Measurements from ENCODE around the gene SDK2. TPM values are rescaled to one million over a fixed set of nuclear protein-coding genes. Genes with fewer than 3 reads are reported as not detected.

Gene SDK2
- total RNA-seq, 1 donor = under 0.01 TPM

DNA sequence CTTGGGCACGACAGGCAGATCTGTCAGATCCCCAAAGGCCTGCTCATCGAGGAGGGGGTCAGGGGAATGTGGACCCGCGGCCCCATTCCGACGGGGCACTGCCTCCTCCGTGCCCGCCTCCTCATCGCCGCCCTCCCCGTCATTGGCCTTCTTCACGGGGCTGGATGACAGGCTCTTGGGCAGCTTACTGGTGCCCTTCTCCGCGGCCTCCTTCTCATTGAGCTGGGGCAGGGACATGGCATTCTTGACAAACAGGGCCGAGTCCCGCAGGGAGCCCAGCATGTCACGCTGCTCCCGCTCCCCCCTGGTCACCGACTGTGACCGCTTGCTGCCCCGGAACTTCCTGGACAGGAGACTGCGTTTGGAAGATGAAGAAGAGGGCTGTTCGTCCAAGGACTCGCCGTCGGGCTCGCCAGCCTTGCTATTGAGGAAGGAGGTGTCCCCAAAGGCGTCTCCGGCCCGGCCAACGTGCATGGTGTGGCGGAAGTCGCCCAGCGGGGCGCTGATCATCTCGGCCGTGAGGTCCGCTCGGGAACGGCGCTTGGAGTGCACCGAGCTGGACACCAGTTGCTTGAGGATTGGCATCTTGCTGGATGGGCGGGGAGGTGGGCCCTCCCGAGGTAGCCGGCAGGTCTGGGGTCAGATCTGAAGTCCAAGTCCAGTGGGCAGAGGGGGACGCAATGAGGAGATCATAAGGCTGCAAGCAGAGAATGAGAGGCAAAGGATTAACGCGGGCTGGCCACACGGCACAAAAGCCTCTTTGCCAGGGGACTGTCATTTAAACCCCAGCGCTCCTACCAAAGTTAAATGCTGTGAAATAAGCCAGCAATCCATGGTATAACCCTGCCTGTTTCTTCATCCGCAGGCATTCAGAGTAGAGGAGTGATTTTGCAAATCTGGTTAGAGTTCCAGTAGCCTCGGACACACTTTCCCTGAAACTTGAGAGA, 358.1 kb downstream of the SDK2 start:
- H3K4me3 ChIP-seq (ENCODE audit: insufficient read depth, low read length) = no peak overlapping the region
- H2AFZ ChIP-seq (ENCODE audit: low read length) = no peak overlapping the region
- H3K27ac ChIP-seq (ENCODE audit: low read depth, low read length) = peak overlapping the region; percentile 5
- H3K36me3 ChIP-seq (ENCODE audit: insufficient read depth, low read length) = peaks cover 13% of the 10 kb centered on the region
- H3K4me1 ChIP-seq (ENCODE audit: insufficient read depth, low read length) = peaks cover 45% of the 10 kb centered on the region
- TF ChIP-seq, protein P1, sequence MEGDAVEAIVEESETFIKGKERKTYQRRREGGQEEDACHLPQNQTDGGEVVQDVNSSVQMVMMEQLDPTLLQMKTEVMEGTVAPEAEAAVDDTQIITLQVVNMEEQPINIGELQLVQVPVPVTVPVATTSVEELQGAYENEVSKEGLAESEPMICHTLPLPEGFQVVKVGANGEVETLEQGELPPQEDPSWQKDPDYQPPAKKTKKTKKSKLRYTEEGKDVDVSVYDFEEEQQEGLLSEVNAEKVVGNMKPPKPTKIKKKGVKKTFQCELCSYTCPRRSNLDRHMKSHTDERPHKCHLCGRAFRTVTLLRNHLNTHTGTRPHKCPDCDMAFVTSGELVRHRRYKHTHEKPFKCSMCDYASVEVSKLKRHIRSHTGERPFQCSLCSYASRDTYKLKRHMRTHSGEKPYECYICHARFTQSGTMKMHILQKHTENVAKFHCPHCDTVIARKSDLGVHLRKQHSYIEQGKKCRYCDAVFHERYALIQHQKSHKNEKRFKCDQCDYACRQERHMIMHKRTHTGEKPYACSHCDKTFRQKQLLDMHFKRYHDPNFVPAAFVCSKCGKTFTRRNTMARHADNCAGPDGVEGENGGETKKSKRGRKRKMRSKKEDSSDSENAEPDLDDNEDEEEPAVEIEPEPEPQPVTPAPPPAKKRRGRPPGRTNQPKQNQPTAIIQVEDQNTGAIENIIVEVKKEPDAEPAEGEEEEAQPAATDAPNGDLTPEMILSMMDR (IDR thresholded peaks at IDR 0.05; ENCODE audit: extremely low read depth, low read depth, low read length) = no peak
- H4K20me1 ChIP-seq (ENCODE audit: insufficient read depth, low read length) = peaks cover 48% of the 10 kb centered on the region
- DNase-seq (ENCODE audit: insufficient read length, low spot score, missing footprints) = peak; percentile 80
- H3K4me2 ChIP-seq (ENCODE audit: insufficient read depth, low read length) = peak overlapping the region; percentile 62
- H3K79me2 ChIP-seq (ENCODE audit: insufficient read depth, low read length) = peaks cover 59% of the 10 kb centered on the region
- H3K9me3 ChIP-seq (ENCODE audit: low read depth, low read length) = no peaks in the 10 kb centered on the region
- no peaks in the 10 kb centered on the region for H3K27me3 ChIP-seq (ENCODE audit: insufficient read depth, low read length)

DNA sequence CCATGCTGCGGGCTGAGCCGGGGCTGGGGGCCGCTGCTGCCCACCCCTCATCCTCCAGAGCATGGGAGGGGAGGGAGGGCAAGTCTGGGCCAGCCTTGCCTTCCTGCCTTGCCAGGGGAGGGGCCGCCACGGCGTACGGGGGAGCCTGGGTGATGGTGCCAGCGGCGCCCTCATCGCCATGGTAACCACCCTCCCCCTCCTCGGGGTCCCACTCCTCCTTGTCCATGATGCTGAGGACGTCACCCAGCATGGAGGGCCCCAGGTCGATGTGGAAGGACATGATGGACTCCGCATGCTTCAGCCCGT, 358.7 kb downstream of the SDK2 start:
- Histone ChIP-seq H2AFZ (ENCODE audit: low read length) (no peak overlapping the region), H3K27ac (ENCODE audit: low read depth, low read length) (no peak overlapping the region), H4K20me1 (ENCODE audit: insufficient read depth, low read length) (peaks cover 42% of the 10 kb centered on the region), H3K27me3 (ENCODE audit: insufficient read depth, low read length) (no peaks in the 10 kb centered on the region), H3K9me3 (ENCODE audit: low read depth, low read length) (no peaks in the 10 kb centered on the region), H3K36me3 (ENCODE audit: insufficient read depth, low read length) (peaks cover 13% of the 10 kb centered on the region), H3K4me2 (ENCODE audit: insufficient read depth, low read length) (no peak overlapping the region), H3K4me3 (ENCODE audit: insufficient read depth, low read length) (no peak overlapping the region), H3K79me2 (ENCODE audit: insufficient read depth, low read length) (peaks cover 53% of the 10 kb centered on the region), H3K4me1 (ENCODE audit: insufficient read depth, low read length) (peaks cover 39% of the 10 kb centered on the region)
- peak; percentile 42 for DNase-seq (ENCODE audit: insufficient read length, low spot score, missing footprints)
- TF ChIP-seq, protein P1 (IDR thresholded peaks at IDR 0.05; ENCODE audit: extremely low read depth, low read depth, low read length) = no peak

DNA sequence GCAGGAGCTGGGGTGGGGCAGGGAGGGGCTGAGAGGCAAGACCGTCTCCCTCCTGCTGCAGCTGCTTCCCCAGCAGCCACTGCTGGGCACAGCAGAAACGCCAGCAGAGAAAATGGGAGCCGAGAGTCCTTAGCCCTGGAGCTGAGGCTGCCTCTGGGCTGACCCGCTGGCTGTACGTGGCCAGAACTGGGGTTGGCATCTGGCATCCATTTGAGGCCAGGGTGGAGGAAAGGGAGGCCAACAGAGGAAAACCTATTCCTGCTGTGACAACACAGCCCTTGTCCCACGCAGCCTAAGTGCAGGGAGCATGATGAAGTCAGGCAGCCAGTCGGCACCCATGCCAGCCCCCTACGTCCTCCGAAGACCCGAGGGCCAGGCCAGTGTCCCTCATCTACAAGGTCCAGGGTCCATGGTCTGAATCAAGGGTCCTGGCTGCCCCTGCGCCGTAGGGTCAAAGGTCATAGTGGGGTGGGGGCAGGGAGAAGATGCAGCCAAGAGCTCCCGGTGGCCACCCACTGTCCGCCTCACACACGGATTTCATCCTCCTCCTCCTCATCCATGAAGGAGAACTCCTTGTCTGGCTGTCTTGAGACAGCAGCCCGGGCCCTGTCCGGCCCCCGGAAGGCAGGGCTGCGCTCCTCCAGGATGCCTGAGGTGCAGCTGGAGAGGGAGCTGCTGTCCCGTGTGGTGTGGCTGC, 359.2 kb downstream of the SDK2 start:
- Histone ChIP-seq H3K36me3 (ENCODE audit: insufficient read depth, low read length) (peaks cover 13% of the 10 kb centered on the region), H3K9me3 (ENCODE audit: low read depth, low read length) (no peaks in the 10 kb centered on the region), H3K4me2 (ENCODE audit: insufficient read depth, low read length) (no peak overlapping the region), H3K27me3 (ENCODE audit: insufficient read depth, low read length) (no peaks in the 10 kb centered on the region), H2AFZ (ENCODE audit: low read length) (no peak overlapping the region), H3K4me1 (ENCODE audit: insufficient read depth, low read length) (peaks cover 34% of the 10 kb centered on the region), H3K79me2 (ENCODE audit: insufficient read depth, low read length) (peaks cover 48% of the 10 kb centered on the region), H4K20me1 (ENCODE audit: insufficient read depth, low read length) (peaks cover 37% of the 10 kb centered on the region), H3K4me3 (ENCODE audit: insufficient read depth, low read length) (no peak overlapping the region), H3K27ac (ENCODE audit: low read depth, low read length) (no peak overlapping the region)
- TF ChIP-seq, protein P1 (IDR thresholded peaks at IDR 0.05; ENCODE audit: extremely low read depth, low read depth, low read length) = no peak
- DNase-seq (ENCODE audit: insufficient read length, low spot score, missing footprints) = peak; percentile 56
